GM21367 (cell line): ENCODE measurements around the gene EIPR1.

Experiments
- ATAC-seq: cut with Tn5 transposase; IDR thresholded peaks from one replicate; pipeline ENCODE4 v1.9.1; 2021; ENCODE audit not compliant: unreplicated experiment

Gene EIPR1

GRCh38 chr2:3325458-3326181 lies 52.0 kb downstream of the EIPR1 start:
- no peak for ATAC-seq

- no peak for ATAC-seq
Observed at GRCh38 chr2:3324404-3325281, 53.0 kb downstream of the EIPR1 start.

- ATAC-seq = no peak
Observed at GRCh38 chr2:3324036-3324386, 53.6 kb downstream of the EIPR1 start.

- no peak for ATAC-seq
Observed at GRCh38 chr2:3323360-3324035, 54.1 kb downstream of the EIPR1 start.

GRCh38 chr2:3322311-3322970 lies 55.2 kb downstream of the EIPR1 start:
- ATAC-seq = no peak

GRCh38 chr2:3321825-3322224 lies 55.8 kb downstream of the EIPR1 start:
- ATAC-seq = no peak

GRCh38 chr2:3320910-3321605 lies 56.6 kb downstream of the EIPR1 start:
- ATAC-seq = no peak

- ATAC-seq = no peak
Observed at GRCh38 chr2:3319745-3320566, 57.7 kb downstream of the EIPR1 start.

- ATAC-seq = no peak
Observed at GRCh38 chr2:3319134-3319533, 58.5 kb downstream of the EIPR1 start.

- no peak for ATAC-seq
Observed at GRCh38 chr2:3317871-3318590, 59.6 kb downstream of the EIPR1 start.

GRCh38 chr2:3317277-3317685 lies 60.3 kb downstream of the EIPR1 start:
- ATAC-seq = no peak

GRCh38 chr2:3316456-3317276 lies 61.0 kb downstream of the EIPR1 start:
- no peak for ATAC-seq

- ATAC-seq = no peak
Observed at GRCh38 chr2:3314626-3315025, 63.0 kb downstream of the EIPR1 start.

GRCh38 chr2:3313781-3314375 lies 63.7 kb downstream of the EIPR1 start:
- no peak for ATAC-seq

GRCh38 chr2:3312576-3313345 lies 64.9 kb downstream of the EIPR1 start:
- no peak for ATAC-seq

- ATAC-seq = no peak
Observed at GRCh38 chr2:3311601-3312000, 66.0 kb downstream of the EIPR1 start.
